Astrocyte (in vitro differentiated cells and primary cell): ENCODE results near the gene LZTS2. TPM values are rescaled to one million over a fixed set of nuclear protein-coding genes. Genes with fewer than 3 reads are reported as not detected.

Source experiments
- DNase-seq: peaks from one replicate; pipeline ENCODE4 v3.0.0-alpha.2; 2010; ENCODE audit warnings: low read depth
- FAIRE-seq: peaks from 2 replicates; lab custom pipeline; 2011; peaks lifted over from hg19 to GRCh38; lab: Jason Lieb, UNC
- H2AFZ ChIP-seq: 2 replicates; pipeline ENCODE4 v1.6.0; 2012; ENCODE audit warnings: low read depth, low read length, inconsistent platforms
- H3K27ac ChIP-seq: 2 replicates; pipeline ENCODE4 v1.5.1; 2011; ENCODE audit warnings: low read depth, low read length, inconsistent platforms
- H3K27me3 ChIP-seq: 2 replicates; pipeline ENCODE4 v1.6.0; 2011; ENCODE audit warnings: low read length, inconsistent platforms; ENCODE audit not compliant: insufficient read depth
- H3K36me3 ChIP-seq: 2 replicates; pipeline ENCODE4 v1.5.1; 2011; ENCODE audit warnings: low read length, inconsistent platforms; ENCODE audit not compliant: insufficient read depth
- H3K4me1 ChIP-seq: 2 replicates; pipeline ENCODE4 v1.5.1; 2011; ENCODE audit warnings: low read length, inconsistent platforms; ENCODE audit not compliant: insufficient read depth
- H3K4me2 ChIP-seq: 2 replicates; pipeline ENCODE4 v1.6.0; 2012; ENCODE audit warnings: low read length, inconsistent platforms
- H3K4me3 ChIP-seq: 2 replicates; pipeline ENCODE4 v1.5.1; 2011; ENCODE audit warnings: low read depth, mild to moderate bottlenecking, low read length, inconsistent platforms; ENCODE audit not compliant: insufficient read depth
- H3K79me2 ChIP-seq: 2 replicates; pipeline ENCODE4 v1.6.0; 2012; ENCODE audit warnings: mild to moderate bottlenecking, low read length, inconsistent platforms; ENCODE audit not compliant: insufficient read depth
- H3K9ac ChIP-seq: 2 replicates; pipeline ENCODE4 v1.6.0; 2012; ENCODE audit warnings: mild to moderate bottlenecking, low read length, inconsistent platforms
- H3K9me3 ChIP-seq: 2 replicates; pipeline ENCODE4 v1.5.1; 2012; ENCODE audit warnings: low read depth, mild to moderate bottlenecking, low read length, inconsistent platforms; ENCODE audit not compliant: insufficient read depth
- H4K20me1 ChIP-seq: 2 replicates; pipeline ENCODE4 v1.6.0; 2012; ENCODE audit warnings: low read length, inconsistent platforms; ENCODE audit not compliant: insufficient read depth
- H3K27ac Mint-ChIP-seq: one replicate; pipeline ENCODE4 v1.8.0; 2021; ENCODE audit warnings: mild to moderate bottlenecking, mixed read lengths; ENCODE audit not compliant: unreplicated experiment
- H3K27me3 Mint-ChIP-seq: one replicate; pipeline ENCODE4 v1.8.0; 2021; ENCODE audit warnings: low read depth, mixed read lengths; ENCODE audit not compliant: unreplicated experiment
- H3K36me3 Mint-ChIP-seq: one replicate; pipeline ENCODE4 v1.8.0; 2021; ENCODE audit warnings: low read depth, mixed read lengths; ENCODE audit not compliant: unreplicated experiment
- H3K4me1 Mint-ChIP-seq: one replicate; pipeline ENCODE4 v1.8.0; 2021; ENCODE audit warnings: low read depth, mixed read lengths; ENCODE audit not compliant: unreplicated experiment
- H3K4me3 Mint-ChIP-seq: one replicate; pipeline ENCODE4 v1.8.0; 2021; ENCODE audit warnings: mild to moderate bottlenecking, moderate library complexity, mixed read lengths; ENCODE audit not compliant: unreplicated experiment
- H3K9me3 Mint-ChIP-seq: one replicate; pipeline ENCODE4 v1.8.0; 2021; ENCODE audit warnings: mild to moderate bottlenecking, mixed read lengths; ENCODE audit not compliant: unreplicated experiment
- CTCF ChIP-seq: IDR thresholded peaks from 2 replicates; pipeline ENCODE4 v1.5.1; 2011; ENCODE audit warnings: low read depth, mild to moderate bottlenecking, inconsistent platforms, low read length, moderate library complexity; ENCODE audit not compliant: insufficient read depth
- EZH2 ChIP-seq: IDR thresholded peaks from 2 replicates; pipeline ENCODE4 v1.6.1; 2012; ENCODE audit warnings: mild to moderate bottlenecking, low read length, inconsistent platforms; ENCODE audit not compliant: insufficient read depth
- total RNA-seq: library from RNA; stranded (reverse); gene quantifications from 2 replicates; pipeline ENCODE4 v1.2.1, GENCODE V29; 2021

The LZTS2 gene
- total RNA-seq, 1 donor from 2014 or later: 69.9 TPM

- Histone ChIP-seq H3K27me3 (no peaks in the 10 kb centered on the region), H3K79me2 (peaks cover 54% of the 10 kb centered on the region), H3K4me3 (peak overlapping the region; percentile 89), H4K20me1 (peaks cover 51% of the 10 kb centered on the region), H3K9ac (peak overlapping the region; percentile 94), H3K9me3 (no peaks in the 10 kb centered on the region), H3K36me3 (peaks cover 9% of the 10 kb centered on the region), H3K4me1 (peaks cover 36% of the 10 kb centered on the region), H3K4me2 (peak overlapping the region; percentile 93), H2AFZ (no peak overlapping the region), H3K27ac (peak overlapping the region; percentile 92)
- TF ChIP-seq EZH2: no peak
- TF ChIP-seq CTCF: no peak
- Mint-ChIP-seq H3K4me1 (peaks cover 11% of the 10 kb centered on the region), H3K36me3 (peaks cover under 1% of the 10 kb centered on the region), H3K27me3 (no peaks in the 10 kb centered on the region), H3K27ac (peak overlapping the region; percentile 87), H3K9me3 (peaks cover 4% of the 10 kb centered on the region), H3K4me3 (peak overlapping the region; percentile 89)
- peak; percentile 23 for FAIRE-seq
- DNase-seq: peak; percentile 89
These were observed 1.5 kb downstream of the LZTS2 start for GRCh38 chr10:101000915-101001658.

GRCh38 chr10:101001659-101002035 lies 2.0 kb downstream of the LZTS2 start:
- Histone ChIP-seq H3K79me2 (peaks cover 54% of the 10 kb centered on the region), H3K27me3 (no peaks in the 10 kb centered on the region), H3K36me3 (peaks cover 10% of the 10 kb centered on the region), H3K4me1 (peaks cover 31% of the 10 kb centered on the region), H3K9ac (peak overlapping the region; percentile 94), H3K4me3 (peak overlapping the region; percentile 89), H2AFZ (no peak overlapping the region), H3K9me3 (no peaks in the 10 kb centered on the region), H4K20me1 (peaks cover 55% of the 10 kb centered on the region), H3K4me2 (peak overlapping the region; percentile 93), H3K27ac (peak overlapping the region; percentile 92)
- peaks cover 3% of the 10 kb centered on the region for H3K36me3 Mint-ChIP-seq
- TF ChIP-seq CTCF: no peak
- TF ChIP-seq EZH2: no peak
- FAIRE-seq: no peak
- H3K27ac Mint-ChIP-seq: no peak overlapping the region
- H3K9me3 Mint-ChIP-seq: peaks cover 4% of the 10 kb centered on the region
- H3K4me1 Mint-ChIP-seq: peaks cover 10% of the 10 kb centered on the region
- peak overlapping the region; percentile 89 for H3K4me3 Mint-ChIP-seq
- no peak for DNase-seq
- no peaks in the 10 kb centered on the region for H3K27me3 Mint-ChIP-seq

- peak overlapping the region; percentile 93 for H3K4me2 ChIP-seq
- Mint-ChIP-seq H3K4me1 (peaks cover 9% of the 10 kb centered on the region), H3K27me3 (no peaks in the 10 kb centered on the region), H3K27ac (no peak overlapping the region), H3K9me3 (peaks cover 4% of the 10 kb centered on the region), H3K4me3 (no peak overlapping the region), H3K36me3 (peaks cover 3% of the 10 kb centered on the region)
- peak overlapping the region; percentile 92 for H3K27ac ChIP-seq
- H4K20me1 ChIP-seq: peaks cover 62% of the 10 kb centered on the region
- H3K27me3 ChIP-seq: no peaks in the 10 kb centered on the region
- H3K79me2 ChIP-seq: peaks cover 54% of the 10 kb centered on the region
- TF ChIP-seq EZH2 (no peak), CTCF (no peak)
- no peak overlapping the region for H3K4me3 ChIP-seq
- DNase-seq (no peak), FAIRE-seq (no peak)
- H3K9me3 ChIP-seq: no peaks in the 10 kb centered on the region
- H2AFZ ChIP-seq: no peak overlapping the region
- H3K9ac ChIP-seq: peak overlapping the region; percentile 94
- peaks cover 35% of the 10 kb centered on the region for H3K4me1 ChIP-seq
- peaks cover 10% of the 10 kb centered on the region for H3K36me3 ChIP-seq
These were observed 2.8 kb downstream of the LZTS2 start for GRCh38 chr10:101002456-101002855.
